ENCODE data around the gene TRAFD1. TPM values are rescaled to one million over a fixed set of nuclear protein-coding genes. Genes with fewer than 3 reads are reported as not detected.

Gene TRAFD1
- total and polyA plus RNA-seq, 2 experiments from 2014 or later, result 17.4 to 30.4 TPM

- TF ChIP-seq ZNF462 (CRISPR knock-in tag; IDR thresholded peaks at IDR 0.05) (no peak), NANOG (IDR thresholded peaks at IDR 0.05; ENCODE audit: borderline replicate concordance) (no peak), CTCF (conservative IDR thresholded peaks at IDR 0.05; ENCODE audit: low read depth in 2 of 2) (no peak), STAT1 (IDR thresholded peaks at IDR 0.05; ENCODE audit: unreplicated experiment) (no peak), POLR2AphosphoS5 (IDR thresholded peaks at IDR 0.05; ENCODE audit: low read depth) (no peak)
Measured at GRCh38 chr12:112179341-112179740, 54.0 kb downstream of the TRAFD1 start (continued).

- Histone ChIP-seq H3K27ac (ENCODE audit: low read depth) (no peak overlapping the region; the same call in none of the 2 replicates), H3K27me3 (ENCODE audit: insufficient read depth) (no peaks in the 10 kb centered on the region), H3K9me2 (ENCODE audit: insufficient read depth) (no peaks in the 10 kb centered on the region), H3F3A (replicated peaks; ENCODE audit: low read depth) (no peaks in the 10 kb centered on the region), H3K4me3 (no peak overlapping the region), H3K4me2 (no peak overlapping the region), H3K36me3 (ENCODE audit: insufficient read depth) (peaks cover 3% of the 10 kb centered on the region), H4K20me1 (replicated peaks; ENCODE audit: insufficient read depth) (peaks cover 3% of the 10 kb centered on the region; the same call in 1 of the 2 replicates), H3K79me2 (replicated peaks; ENCODE audit: insufficient read depth) (no peaks in the 10 kb centered on the region), H3K4me1 (ENCODE audit: insufficient read depth) (peaks cover 12% of the 10 kb centered on the region), H2AFZ (no peak overlapping the region)
- Mint-ChIP-seq H3K27me3 (ENCODE audit: insufficient read depth, low read depth, poor library complexity) (peaks cover 7% of the 10 kb centered on the region), H3K4me1 (peaks cover 19% of the 10 kb centered on the region), H3K27ac (peak overlapping the region; percentile 31; the same call in 1 of the 2 replicates), H3K9me3 (no peaks in the 10 kb centered on the region), H3K36me3 (ENCODE audit: low read depth) (peaks cover 39% of the 10 kb centered on the region), H3K4me3 (no peak overlapping the region)
- ATAC-seq (peak; percentile 53), DNase-seq (ENCODE audit: low spot score) (no peak)
- TF ChIP-seq ZNF114 (CRISPR knock-in tag; IDR thresholded peaks at IDR 0.05) (no peak), CREB1 (CRISPR knock-in tag; IDR thresholded peaks at IDR 0.05; ENCODE audit: low read depth) (no peak), NANOG (IDR thresholded peaks at IDR 0.05; ENCODE audit: borderline replicate concordance) (no peak), EZH2phosphoT487 (IDR thresholded peaks at IDR 0.05; ENCODE audit: unreplicated experiment) (no peak), EZH2 (IDR thresholded peaks at IDR 0.05; ENCODE audit: low read depth, unreplicated experiment) (no peak), POLR2AphosphoS5 (IDR thresholded peaks at IDR 0.05; ENCODE audit: low read depth) (no peak), CTCF (conservative IDR thresholded peaks at IDR 0.05; ENCODE audit: low read depth in 2 of 2) (no peak; a peak in 1 of 4 replicates)
- TF ChIP-seq, protein P1, sequence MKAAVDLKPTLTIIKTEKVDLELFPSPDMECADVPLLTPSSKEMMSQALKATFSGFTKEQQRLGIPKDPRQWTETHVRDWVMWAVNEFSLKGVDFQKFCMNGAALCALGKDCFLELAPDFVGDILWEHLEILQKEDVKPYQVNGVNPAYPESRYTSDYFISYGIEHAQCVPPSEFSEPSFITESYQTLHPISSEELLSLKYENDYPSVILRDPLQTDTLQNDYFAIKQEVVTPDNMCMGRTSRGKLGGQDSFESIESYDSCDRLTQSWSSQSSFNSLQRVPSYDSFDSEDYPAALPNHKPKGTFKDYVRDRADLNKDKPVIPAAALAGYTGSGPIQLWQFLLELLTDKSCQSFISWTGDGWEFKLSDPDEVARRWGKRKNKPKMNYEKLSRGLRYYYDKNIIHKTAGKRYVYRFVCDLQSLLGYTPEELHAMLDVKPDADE (IDR thresholded peaks at IDR 0.05), result no peak
Measured at GRCh38 chr12:112179916-112180315, 54.6 kb downstream of the TRAFD1 start.
